Non-pigmented ciliary epithelial cell (primary cell): Measurements from ENCODE around the gene TMEM86A.

Experiments used
- DNase-seq: peaks from one replicate; pipeline ENCODE4 v3.0.0-alpha.2; 2010; ENCODE audit warnings: low read depth

The TMEM86A gene

DNA sequence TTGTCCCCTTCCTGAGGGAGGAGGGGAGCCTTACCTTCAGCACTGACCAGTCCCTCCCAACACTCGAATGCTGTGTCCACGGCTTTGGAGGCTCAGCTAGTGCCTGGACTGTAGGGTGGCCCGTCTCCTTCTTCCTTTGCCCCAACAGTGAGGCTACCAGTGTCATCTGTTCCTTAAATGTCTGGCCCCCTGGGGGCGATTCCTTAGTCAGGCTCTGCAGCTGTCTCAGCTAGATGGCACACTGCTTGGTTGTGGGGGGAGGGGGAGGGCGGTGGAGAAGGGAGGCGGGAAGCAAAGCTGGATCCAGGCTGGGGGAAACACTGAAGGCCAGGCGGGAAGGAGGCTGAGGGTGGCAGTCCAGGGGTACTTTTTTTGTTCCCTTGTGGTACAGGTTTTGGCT is 27.5 kb downstream of the TMEM86A start, which contains the start of gene IGSF22:
Gene IGSF22, minus strand, starts transcription at position 149 of the 400 bp plus-strand sequence. CDS start 1,952 bp downstream, outside the sequence.
- DNase-seq, result no peak

DNA sequence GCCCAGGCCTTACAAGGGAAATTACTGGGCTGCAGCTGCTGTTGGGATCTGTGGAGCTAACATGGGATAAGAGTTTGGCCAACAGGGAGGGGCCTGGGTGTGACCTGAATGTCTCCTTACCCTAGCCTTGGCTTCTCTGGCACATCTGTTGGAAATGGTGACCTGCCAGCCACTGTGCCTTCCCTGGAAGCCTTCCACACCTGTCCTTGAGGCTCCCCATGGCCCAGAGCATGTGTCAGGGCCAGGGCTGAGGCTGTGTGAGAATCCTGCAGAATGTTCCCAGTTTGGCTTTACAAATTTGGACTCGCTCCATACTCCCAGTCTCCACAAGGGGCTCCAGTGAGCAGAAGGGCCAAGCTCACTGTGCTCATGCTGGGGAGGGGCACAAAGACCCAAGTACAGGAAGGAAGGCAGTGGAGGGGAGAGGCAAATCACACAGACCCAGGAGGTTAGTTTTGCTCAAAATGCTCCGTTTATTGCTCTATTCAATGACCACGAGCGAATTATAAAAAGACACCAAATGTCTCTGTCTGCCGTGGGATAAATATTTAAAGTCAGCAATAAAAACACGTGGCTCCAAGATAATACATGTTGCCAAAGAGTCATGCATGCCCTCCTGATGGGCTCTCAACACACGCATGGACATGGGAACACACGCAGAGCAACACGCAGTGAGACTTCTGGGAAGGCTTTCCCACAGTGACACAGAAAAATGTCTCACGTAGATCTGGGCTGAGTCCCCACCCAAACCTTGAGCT is 29.1 kb downstream of the TMEM86A start:
- no peak for DNase-seq

DNA sequence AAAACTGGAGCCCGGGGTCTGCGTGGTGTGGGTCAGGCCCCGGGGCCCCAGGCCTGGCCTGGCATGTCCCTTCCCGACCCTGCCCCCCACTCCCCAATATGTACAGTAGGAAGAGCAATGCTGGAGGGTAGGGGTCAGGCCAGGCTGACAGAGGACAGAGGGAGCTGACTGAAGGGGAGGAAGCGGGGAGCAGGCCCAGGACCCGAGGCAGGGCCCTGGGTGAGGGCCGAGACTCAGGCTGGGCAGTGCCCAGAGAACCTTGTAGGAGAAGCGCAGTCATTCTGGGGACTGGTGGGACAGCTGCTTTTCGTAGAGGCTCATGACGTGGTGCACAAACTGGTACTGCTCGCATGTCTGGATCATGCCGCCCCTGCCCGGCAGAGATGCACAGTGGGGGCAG is 30.1 kb downstream of the TMEM86A start:
- DNase-seq, result no peak

DNA sequence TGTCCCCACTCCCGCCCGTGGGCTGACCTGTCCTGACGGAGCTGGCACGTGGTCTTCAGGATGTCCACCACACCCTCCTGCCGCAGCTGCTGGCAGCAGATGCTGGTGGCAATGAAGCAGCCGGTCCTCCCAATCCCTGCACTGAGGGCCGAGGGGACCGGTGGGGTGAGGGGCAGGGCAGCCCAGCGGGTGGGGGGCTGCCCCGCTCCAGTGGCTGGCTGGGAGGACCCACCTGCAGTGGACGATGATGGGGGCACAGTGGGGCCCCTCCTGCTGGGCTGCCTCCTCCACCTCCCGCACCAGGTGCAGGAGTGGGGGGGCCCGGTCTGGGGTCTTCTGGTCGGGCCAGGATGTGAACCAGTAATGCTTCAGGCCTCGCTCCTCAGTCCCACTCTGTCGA is 30.8 kb downstream of the TMEM86A start:
- no peak for DNase-seq

DNA sequence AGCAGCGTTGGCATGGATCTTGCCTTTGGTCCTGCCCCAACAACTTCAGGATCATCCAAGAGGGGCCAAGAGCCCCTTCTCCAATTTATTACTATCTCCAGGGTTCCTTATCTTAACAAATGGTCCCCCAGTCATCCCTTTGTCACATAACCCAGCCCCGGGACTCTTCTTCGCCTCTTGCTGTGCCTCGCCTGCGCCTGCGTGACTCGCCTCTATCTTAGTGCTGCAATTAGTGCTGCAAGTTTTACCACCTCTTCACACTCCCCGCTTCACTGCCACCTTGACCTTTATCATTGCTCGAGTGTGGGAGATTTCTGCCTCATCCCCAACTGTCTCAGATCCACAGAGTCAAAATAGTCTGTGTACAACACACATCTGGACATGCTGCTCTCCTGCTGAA is 31.4 kb downstream of the TMEM86A start:
- DNase-seq, result no peak

DNA sequence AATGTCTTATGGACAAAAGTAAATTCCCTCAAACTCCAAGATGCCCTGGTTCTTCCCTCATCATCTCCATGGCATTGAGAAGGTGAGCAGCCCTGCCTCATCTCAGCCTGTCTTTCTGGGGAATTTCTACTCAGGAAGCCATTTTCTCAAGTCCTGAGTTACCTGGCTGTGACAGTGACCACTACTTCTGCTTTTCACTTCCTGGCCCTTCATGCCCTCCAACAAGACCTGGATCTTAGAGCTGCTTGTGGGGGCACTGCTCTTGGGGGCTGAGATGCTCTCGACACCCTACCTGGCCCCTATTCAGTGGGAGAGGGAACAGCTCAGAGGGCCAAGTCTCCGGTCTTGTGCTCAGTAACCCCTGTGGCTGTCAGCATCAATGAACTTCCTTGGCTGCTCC is 32.9 kb downstream of the TMEM86A start:
- no peak for DNase-seq

DNA sequence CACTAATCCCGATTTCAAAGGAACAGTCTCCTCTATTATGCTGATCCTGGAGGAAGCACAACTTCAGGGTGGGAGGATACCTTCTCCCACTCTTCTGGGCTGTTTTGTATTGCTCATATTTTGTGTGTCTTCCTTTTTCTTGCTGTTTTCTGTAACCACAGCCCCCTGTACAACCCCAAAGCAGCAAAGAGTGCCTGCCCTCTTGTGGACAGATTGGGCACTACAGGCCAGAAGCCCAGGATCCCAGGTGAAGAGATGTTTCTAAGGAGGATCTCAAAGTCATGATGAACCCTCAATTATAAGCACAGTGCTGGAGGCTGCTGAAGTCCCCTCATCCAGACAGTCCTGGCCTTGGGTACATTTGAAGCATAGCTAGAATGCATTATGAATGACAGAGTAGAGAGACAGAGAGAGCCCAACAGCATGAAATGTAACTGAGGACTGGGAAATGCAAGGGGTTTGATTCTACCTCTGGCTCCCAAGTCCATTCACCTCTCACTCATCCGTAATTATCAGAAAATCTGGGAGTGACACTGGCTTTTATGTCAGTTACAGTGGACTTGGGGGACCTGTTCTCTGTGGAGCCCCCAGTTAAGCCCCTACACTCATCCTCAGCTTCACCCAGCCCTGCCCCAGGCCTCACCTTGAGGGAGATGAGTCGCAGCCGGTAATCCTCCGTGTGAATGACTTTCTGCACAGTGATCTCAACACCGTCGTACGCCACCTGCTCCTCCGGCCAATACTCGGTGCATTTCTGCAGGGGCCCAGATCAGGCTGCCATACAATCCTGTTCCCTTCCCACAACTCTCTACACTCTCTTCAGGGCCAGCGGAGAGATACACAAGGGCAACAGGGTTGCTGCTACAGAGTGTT is 33.6 kb downstream of the TMEM86A start:
- peak; percentile 15 for DNase-seq

DNA sequence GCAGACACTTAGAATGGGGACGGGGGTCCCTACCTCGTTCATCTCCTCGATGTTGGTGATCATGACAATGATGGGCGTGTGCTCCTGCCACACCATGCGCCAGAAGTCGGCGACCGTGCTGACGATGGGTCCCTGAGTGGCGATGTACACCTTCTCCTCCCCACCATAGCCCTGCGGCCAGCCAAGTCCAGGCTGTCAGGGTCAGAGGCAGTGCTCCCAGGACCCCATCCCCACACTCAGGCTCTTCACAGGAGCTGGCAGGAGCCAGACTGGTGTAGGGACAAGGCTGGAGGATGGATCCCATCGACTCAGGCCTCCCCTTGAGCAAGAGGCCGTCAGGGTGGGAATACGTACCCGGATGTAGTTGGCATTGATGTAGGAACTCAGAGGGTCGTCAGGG is 34.6 kb downstream of the TMEM86A start:
- DNase-seq, result no peak

DNA sequence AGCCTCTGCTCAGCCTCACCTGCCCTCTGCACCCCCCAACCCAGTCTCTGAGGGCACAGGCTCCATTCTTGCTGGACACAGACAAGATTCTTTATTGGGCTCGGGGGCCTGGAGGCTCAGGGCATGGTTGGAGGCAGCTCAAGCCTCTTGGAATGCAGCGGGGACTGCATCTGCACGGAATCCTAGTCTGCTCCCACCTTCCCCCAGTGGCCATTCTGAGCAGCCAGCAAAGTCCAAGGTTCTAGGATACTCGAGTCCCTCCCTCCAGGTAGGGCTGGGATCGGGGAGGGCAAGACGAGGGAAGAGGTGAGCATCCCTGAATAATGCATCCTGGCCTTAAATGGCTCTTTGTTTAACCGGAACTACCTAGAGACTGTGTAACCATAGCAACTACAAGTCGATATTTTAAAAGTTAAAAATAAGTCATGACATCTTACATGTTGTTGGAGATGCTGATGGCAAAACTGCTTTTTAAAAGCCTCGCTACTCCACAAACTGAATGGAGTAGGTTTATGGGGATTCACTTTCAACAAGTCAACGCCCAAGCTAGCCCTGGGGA is 38.1 kb downstream of the TMEM86A start:
- no peak for DNase-seq

DNA sequence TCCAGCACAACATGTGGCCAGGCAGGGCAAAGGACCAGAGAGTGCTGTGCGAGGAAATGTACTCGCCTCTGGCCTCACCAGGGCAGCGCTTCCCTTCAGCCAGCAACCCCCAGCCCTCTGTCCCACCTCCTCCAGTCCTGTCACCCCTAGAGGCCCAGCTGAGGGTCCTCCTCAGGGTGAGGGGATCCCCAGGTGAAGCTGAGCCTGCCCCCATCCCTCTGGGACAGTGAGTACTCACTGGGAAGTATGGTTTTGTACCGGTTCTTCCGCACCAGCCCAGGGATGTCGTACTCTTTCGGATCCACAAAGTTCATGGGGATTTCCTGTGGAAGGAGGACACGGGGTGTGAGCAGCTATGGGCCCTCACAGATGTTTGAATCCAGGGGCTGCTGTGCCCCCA is 39.1 kb downstream of the TMEM86A start:
- DNase-seq, result no peak

DNA sequence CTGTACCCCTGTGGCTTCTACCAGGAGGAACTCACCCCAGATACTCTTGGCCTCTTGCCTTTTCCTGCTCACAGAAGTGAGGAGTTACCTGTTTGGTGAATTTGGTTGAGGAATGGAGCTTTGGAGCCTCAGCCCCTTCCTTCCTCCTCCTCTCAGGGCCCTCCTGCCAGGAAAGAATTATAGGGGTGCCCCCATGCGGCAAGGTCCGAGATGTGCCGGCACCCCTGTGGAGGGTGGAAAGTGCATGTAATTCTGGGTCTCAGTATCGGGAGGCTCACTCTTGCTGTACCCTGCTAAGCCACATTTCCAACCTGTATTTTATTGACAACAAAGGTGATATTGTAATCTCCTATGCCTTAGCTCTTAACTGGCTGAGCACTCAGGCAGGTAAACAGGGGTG is 41.1 kb downstream of the TMEM86A start:
- no peak for DNase-seq

DNA sequence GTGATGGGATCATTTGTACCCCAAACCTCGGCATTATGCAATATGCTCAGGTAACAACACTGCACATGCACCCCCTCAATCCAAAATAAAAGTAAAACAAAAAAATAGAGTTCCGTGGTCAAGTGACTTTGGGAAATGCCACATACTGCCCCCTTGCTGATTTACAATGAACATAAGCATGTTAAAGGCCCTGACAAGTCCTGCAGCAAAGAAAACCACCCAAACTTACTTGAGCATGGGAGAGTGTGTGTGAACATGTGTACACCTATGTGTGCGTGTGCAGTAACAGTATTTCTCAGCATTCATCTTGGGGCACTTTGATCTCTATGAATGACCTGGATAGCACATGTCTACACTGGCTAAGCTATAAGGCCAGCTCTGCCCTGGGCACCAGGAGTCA is 43.2 kb downstream of the TMEM86A start:
- DNase-seq, result no peak

DNA sequence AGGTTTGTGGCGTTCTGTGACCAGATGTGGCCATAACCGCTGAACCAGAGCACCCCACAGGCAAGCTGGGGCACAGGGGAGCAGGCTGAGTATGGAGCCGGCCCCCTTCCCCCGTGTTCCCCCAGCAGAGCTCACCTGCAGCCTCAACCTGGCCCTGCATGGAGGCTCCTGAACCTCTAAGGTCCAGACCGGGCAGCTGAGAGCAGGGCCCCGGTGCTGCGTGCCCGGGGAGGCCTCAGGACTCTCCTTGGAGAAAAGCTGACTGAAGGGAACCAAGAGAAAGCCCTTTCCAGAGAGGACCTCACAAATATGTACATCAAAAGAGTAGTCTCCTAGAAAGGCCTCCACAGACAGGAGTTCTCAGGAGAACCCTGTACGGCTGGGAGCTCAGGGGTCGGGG is 44.8 kb downstream of the TMEM86A start:
- DNase-seq, result no peak

DNA sequence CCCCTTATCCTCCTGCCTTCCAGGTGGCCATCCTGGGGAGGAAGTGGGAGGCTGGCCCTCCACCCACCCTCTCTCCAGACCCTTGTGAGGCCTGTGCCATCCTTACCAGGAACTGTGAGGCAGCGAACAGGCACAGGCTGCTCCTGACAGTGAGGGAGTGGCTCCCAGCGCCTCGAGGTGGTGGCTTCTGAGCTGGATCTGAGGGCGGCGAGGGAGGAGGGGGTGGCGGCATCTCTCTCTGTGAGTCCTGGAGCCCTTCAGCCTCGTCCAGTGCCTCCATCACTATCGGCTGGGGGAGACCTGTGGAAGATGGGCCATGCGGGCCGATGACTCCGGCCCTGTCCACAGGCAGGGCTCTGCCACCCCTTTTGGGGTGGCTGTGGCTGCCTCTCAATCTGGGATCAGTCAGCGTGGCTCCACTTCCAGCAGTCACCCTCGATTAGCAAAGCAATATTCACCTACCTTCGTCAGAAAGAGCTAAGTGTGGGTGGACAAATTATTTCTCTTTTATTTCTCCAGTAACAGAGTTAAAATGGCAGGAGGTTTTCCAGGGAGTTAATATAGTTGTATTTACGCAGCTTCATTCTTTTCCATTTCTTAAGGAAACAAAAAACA is 45.4 kb downstream of the TMEM86A start:
- DNase-seq, result no peak

DNA sequence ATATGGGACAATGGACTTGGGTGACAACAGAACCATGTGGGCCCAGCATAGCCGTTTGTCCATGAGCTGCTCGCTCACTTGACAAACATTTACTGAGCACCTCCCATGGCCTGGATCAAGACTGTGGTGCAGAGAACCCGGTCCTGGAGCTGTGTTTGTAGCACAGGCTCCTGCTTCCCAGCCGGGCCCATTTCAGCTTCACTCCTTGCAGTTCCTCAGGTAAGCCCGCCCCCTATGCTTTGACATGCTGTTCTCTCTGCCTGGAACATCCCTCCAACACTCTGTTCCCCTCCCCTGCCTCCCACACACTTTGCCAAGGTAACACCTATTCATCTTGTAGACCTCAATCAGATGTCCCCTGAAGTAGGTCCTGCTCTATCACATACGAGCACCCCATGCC is 46.7 kb downstream of the TMEM86A start:
- no peak for DNase-seq

DNA sequence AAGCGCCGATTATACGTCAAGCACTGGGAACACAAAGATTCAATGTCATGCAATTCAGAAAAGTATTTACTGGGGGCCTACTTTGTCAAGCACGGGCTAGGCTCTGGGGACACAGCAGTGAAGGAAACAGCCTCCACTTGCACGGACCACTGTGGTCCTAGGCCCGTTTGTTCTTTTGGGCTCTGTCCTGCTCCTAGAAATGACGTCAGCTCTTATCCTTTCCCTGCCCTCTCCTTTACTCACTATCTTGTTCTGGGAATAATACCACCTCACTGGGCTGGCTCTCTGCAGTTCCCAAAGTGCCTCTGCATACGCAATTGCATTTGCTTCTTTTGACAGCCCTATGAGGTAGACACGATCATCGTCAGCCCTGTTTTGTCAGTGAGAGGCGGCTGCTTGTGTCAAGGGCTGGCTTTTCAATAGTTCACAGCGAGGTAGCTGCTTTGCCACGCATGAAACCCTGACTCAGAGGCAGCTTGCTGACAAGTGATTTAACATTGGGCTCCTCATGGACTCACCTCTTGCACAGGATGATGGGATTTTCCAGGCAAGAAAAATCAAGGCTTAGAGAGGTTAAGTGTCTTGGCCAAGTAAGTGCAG is 50.3 kb downstream of the TMEM86A start:
- DNase-seq, result no peak

DNA sequence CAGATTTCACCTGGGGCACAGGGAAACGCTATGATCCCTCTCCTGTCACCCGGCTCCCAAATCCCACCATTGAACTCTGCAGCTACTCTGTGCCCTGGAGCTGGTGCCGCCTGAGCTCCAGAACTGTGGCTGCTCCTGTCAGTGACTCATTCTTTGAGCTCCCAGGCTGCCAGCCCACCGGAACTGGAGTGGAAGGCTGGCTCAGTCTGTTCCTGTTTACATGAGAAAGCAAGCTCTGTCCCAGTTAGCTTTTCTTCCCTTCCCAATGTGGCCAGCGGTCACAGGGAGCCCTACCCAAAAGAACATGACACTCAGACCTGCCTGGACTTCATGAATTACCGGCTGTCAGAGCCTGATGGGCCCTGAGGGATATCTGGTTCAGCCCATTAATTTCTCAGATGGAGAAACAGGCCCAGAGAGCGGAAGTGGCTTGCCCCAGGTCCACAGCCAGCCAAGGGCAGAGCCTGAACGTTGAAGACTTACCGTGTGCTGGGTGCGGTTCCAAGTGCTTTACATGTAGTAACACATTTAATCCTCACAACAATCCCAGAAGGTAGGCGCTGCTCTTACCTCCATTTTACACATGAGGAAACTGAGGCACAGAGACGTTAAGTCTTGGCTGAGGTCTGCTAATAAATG is 51.2 kb downstream of the TMEM86A start:
- peak; percentile 42 for DNase-seq

DNA sequence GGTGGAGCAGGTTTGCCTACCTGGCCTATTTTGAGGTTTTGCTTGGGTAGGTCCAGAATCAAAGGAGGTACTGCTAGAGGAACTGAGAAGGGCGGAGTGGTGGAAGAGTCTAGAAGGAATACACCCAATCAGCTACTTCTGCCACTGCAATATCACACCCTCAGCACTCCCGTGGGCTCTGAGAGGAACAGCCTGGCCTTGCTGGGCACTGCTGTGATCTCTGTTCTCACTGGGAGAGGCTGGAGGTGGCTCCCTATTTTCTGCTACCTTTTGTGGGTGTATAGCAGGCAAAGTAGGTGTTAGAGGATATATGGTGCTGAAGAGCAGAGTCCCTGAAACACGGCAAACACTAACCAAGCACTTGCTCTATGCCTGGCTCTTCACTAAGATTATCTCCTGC is 52.4 kb downstream of the TMEM86A start:
- DNase-seq, result no peak

DNA sequence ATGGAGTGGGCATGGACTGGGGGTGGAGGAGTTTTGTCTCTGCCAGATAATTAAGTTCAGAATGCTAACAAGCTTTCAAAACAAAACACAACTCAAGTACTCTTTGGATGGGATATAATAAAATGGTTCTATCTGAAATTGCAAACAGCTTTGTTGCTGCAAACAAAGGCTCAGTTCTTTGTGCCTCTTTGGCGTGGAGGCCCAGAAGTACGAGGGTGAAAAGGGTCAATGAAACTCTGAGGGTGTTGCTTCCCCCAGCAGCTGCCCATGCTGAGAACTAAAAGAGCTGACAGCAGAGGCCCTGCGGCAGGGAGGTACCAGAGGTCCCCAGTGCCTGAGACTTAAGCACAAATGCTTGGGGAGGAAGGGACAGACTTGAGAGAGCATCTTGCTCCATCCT is 53.9 kb downstream of the TMEM86A start:
- no peak for DNase-seq

DNA sequence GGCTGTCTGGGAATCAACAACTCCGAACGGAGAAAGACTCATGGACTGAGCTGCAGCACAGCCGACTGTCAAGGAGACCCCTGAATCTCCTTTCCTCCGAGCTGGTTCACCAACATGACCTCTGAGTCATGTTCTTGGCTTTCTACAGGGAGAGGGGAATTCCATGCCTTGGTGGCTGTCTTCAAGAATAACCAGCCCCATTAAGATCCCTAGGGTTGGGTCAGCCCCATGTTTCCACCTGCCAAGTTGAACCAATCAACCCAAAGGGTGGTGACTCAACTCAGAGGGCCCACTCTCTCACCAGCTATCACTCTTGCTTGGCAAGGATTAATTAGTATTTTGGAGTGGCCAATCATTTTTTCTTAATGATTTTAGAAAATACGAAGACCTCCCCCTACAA is 55.7 kb downstream of the TMEM86A start:
- no peak for DNase-seq
